Vagina (tissue), 2 donors: ENCODE data around the gene ZNF888. TPM values are rescaled to one million over a fixed set of nuclear protein-coding genes. Genes with fewer than 3 reads are reported as not detected.

Source experiments
- DNase-seq, 2 donors: peaks; one replicate each; pipeline ENCODE4 v3.0.0-alpha.2; 2017; ENCODE audit errors: extremely low spot score in 2 of 2
- H3K27ac ChIP-seq: fragments of 200-600 bp; sonication (generic); one replicate; pipeline ENCODE4 v1.5.1; 2019
- H3K27me3 ChIP-seq: fragments of 200-600 bp; sonication (generic); one replicate; pipeline ENCODE4 v1.5.1; 2019
- H3K36me3 ChIP-seq, 2 donors: fragments of 200-600 bp; sonication (generic); one replicate each; pipeline ENCODE4 v1.5.1; 2017 to 2019
- H3K4me1 ChIP-seq: fragments of 200-600 bp; sonication (generic); one replicate; pipeline ENCODE4 v1.5.1; 2019
- H3K4me3 ChIP-seq, 2 donors: fragments of 200-600 bp; sonication (generic); 1 replicate in 1 of 2; 2 replicates in 1 of 2; pipeline ENCODE4 v1.5.1; 2016 to 2019
- H3K9me3 ChIP-seq: fragments of 200-600 bp; sonication (generic); one replicate; pipeline ENCODE4 v1.5.1; 2019
- POLR2A ChIP-seq, 2 donors: fragments of 450-650 bp; IDR thresholded peaks; one replicate each; pipeline ENCODE4 v1.6.1; 2017; ENCODE audit warnings: antibody characterized with exemption in 2 of 2, mild to moderate bottlenecking in 2 of 2, moderate library complexity in 2 of 2
- POLR2AphosphoS5 ChIP-seq, 2 donors: sonication (generic); formaldehyde crosslinking; IDR thresholded peaks; one replicate each; pipeline ENCODE4 v1.9.0; 2017; ENCODE audit warnings: antibody characterized with exemption in 2 of 2, mild to moderate bottlenecking in 2 of 2, low read depth in 1 of 2; ENCODE audit not compliant: insufficient read depth in 1 of 2
- intact Hi-C: fragments of 100-400 bp; cut with DNase I; formaldehyde crosslinking; loops from one replicate; pipeline ENCODE4 v1.15.1; 2023
- total RNA-seq: library from RNA; depleted of rRNA; stranded (reverse); fragments of >200 nt; gene quantifications from one replicate; pipeline ENCODE4 v1.2.3, GENCODE V29; 2016
- TF ChIP-seq, protein P1 (sequence below), 3 experiments: fragments of 450-650 bp in 2 of 3; fragments of 200-600 bp in 1 of 3; sonication (generic) in 1 of 3; IDR thresholded peaks; one replicate each; pipeline ENCODE4 v1.5.1; 2017 to 2019; ENCODE audit warnings: antibody characterized with exemption in 3 of 3, mild to moderate bottlenecking in 2 of 3, moderate library complexity in 2 of 3

The ZNF888 gene
- 3.7 TPM for total RNA-seq

DNA sequence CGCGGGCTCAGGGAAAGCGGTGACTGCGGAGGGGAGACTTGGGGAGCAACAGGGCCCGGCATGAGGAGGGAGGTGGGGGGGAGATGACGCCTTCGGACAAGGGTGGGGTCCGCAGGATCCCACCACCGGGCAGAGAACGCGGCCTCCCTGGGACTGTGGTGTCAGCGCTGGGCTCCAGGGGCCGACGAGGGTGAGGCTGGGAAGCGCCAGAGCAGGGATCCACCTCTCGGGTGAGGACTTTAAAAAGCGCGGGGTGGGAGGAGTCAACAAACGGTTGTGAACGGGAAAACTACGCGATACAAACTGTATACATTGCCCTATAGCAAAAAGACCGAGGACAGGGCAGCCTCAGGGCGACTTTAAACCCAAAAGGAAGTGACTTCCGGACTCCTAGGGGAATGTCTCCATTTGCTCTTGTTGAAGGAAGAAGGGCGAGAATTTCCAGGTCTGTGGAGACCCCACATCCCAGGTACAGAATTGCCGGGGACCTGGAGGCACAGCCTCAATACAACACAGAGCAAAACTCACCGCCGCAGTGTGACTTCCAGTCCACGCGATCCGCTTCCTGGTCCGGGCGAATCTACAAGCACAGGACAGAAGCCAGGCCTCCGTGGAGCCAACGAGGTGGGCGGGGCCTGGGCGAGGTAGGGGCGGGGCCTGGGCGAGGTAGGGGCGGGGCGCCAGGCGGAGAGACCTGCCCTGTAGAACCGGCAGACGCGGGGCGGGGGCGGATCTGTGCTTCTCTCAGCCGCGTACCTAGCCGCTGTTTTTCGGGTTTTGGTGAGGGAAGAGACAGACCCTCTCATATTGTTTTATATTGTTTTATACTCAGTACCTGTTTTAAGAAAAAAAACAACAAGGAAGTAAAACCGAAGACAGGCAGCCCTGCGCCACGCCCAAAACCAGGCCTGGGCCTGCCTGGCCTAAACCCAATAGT lies at the start of gene ZNF888:
Gene ZNF888 (minus strand): TSS at position 588 of the 937 bp plus-strand sequence. CDS start 5,555 bp downstream, outside the sequence.
- intact Hi-C loops: no loop called here
- Histone ChIP-seq H3K36me3 (no peaks in the 10 kb centered on the region), H3K27ac (peak within 1 kb of the TSS; percentile 85), H3K9me3 (no peaks in the 10 kb centered on the region), H3K4me3 (peak within 1 kb of the TSS; percentile 47 to 86), H3K4me1 (peaks cover 22% of the 10 kb centered on the region), H3K27me3 (no peaks in the 10 kb centered on the region)
- TF ChIP-seq POLR2A (IDR thresholded peaks at IDR 0.05): no peak
- TF ChIP-seq POLR2AphosphoS5 (IDR thresholded peaks at IDR 0.05; ENCODE audit: insufficient read depth in 1 of 2, low read depth in 1 of 2): peak; percentile 21 to 79
- DNase-seq: peak in 1 of 2 donors; percentile 91

DNA sequence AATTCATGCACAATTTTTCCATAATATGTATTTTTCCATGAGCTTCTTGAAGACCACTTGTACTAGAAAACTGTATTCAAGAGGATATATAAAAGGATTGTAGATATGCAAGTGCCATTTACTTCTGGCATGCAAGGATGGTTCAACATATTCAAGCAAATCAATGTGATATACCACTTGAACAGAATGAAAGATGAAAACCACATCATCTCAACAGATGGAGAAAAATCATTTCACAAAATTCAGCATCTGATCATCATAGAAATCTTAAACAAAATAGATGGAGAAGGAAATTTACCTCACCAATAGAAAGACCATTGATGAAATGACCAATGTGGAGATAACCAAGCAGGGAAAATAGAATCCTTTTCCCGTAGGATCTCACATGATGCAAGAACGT lies 44.5 kb upstream of the ZNF888 start:
- no peak for DNase-seq
- TF ChIP-seq, protein P1, sequence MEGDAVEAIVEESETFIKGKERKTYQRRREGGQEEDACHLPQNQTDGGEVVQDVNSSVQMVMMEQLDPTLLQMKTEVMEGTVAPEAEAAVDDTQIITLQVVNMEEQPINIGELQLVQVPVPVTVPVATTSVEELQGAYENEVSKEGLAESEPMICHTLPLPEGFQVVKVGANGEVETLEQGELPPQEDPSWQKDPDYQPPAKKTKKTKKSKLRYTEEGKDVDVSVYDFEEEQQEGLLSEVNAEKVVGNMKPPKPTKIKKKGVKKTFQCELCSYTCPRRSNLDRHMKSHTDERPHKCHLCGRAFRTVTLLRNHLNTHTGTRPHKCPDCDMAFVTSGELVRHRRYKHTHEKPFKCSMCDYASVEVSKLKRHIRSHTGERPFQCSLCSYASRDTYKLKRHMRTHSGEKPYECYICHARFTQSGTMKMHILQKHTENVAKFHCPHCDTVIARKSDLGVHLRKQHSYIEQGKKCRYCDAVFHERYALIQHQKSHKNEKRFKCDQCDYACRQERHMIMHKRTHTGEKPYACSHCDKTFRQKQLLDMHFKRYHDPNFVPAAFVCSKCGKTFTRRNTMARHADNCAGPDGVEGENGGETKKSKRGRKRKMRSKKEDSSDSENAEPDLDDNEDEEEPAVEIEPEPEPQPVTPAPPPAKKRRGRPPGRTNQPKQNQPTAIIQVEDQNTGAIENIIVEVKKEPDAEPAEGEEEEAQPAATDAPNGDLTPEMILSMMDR (IDR thresholded peaks at IDR 0.05): no peak
- TF ChIP-seq POLR2A (IDR thresholded peaks at IDR 0.05): no peak
- no peak for TF ChIP-seq POLR2AphosphoS5 (IDR thresholded peaks at IDR 0.05; ENCODE audit: insufficient read depth in 1 of 2, low read depth in 1 of 2)
- Histone ChIP-seq H3K4me3 (no peak overlapping the region), H3K27me3 (no peaks in the 10 kb centered on the region), H3K4me1 (peaks cover 9% of the 10 kb centered on the region), H3K9me3 (no peaks in the 10 kb centered on the region), H3K36me3 (peaks cover 0 to 9% of the 10 kb centered on the region in 2 donors), H3K27ac (no peak overlapping the region)
- intact Hi-C loops: no loop called here

DNA sequence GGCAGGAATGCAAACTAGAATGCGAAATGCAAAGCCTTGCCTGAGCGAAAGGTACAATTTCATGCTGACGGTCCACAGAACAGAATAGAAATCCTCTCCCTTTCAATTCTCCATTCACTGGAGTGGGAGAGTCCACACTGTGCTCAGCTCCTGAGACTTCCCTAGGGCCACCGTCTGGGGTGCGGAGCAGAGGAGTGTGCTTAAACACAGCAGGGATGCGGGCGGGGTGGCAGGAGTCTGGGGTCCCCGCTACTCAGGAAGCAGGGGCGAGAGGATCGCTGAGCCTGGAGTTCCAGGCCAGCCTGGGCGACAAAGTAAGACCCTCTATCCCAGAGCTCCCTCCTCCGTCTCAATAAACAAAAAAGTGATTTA lies 40.0 kb upstream of the ZNF888 start:
- H3K4me3 ChIP-seq: peak overlapping the region; percentile 60 to 65
- H3K36me3 ChIP-seq: peaks cover 0 to 8% of the 10 kb centered on the region in 2 donors
- no peaks in the 10 kb centered on the region for H3K9me3 ChIP-seq
- intact Hi-C loops: no loop called here
- no peaks in the 10 kb centered on the region for H3K27me3 ChIP-seq
- peak overlapping the region; percentile 83 for H3K27ac ChIP-seq
- H3K4me1 ChIP-seq: peaks cover 31% of the 10 kb centered on the region
- peak in 1 of 2 donors; percentile 83 for DNase-seq
- TF ChIP-seq, protein P1 (IDR thresholded peaks at IDR 0.05): no peak
- TF ChIP-seq POLR2AphosphoS5 (IDR thresholded peaks at IDR 0.05; ENCODE audit: insufficient read depth in 1 of 2, low read depth in 1 of 2) (no peak), POLR2A (IDR thresholded peaks at IDR 0.05) (no peak)

DNA sequence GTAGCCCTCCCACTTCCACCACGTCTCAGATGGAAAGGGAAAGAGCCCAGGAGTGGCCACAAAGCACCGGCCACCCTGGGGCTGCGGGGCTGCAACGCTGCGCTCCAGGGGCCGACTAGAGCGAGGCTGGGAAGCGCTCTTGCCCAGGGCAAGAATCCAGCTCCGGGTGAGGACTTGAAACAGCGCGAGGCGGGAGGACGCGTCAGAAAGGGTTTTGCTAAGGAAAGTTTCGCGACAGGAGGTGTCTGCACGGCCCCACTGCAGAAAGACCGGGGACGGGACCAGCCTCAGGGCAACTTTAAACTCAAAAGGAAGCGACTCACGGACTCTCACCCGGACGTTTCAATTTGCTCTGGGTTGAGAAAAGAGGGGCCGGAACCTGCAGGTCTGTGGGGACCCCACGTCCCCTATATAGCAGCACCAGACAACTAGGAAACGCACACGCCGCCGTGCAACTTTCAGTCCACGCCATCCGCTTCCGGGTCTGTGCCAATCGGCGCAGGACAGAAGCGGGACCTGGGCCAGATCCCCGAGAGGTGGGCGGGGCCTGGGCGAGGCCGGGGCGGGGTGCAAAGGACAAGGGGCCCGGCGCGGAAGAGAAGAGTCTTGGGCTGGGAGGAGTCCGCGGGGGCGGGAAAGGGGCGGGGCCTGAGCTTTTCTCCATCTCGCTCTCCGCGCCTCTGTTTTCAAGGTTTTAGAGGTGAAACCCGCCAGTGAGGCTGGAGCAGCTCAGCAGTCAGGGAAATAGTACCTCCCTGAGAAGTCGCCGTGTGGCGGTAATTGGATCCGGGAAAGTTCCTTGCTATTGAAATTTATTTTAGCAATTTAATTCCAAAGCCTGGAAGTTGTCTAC lies 39.4 kb upstream of the ZNF888 start, which contains the start of gene ZNF816:
Gene ZNF816 (minus strand): TSS at position 488 of the 853 bp plus-strand sequence. CDS start 6,792 bp downstream, outside the sequence.
- intact Hi-C loops: no loop called here
- DNase-seq: peak in 1 of 2 donors; percentile 96
- Histone ChIP-seq H3K27me3 (no peaks in the 10 kb centered on the region), H3K9me3 (no peaks in the 10 kb centered on the region), H3K27ac (peak within 1 kb of the TSS; percentile 83), H3K4me1 (peaks cover 35% of the 10 kb centered on the region), H3K4me3 (peak within 1 kb of the TSS; percentile 60 to 65), H3K36me3 (peaks cover 0 to 14% of the 10 kb centered on the region in 2 donors)
- TF ChIP-seq, protein P1 (IDR thresholded peaks at IDR 0.05): no peak
- TF ChIP-seq POLR2AphosphoS5 (IDR thresholded peaks at IDR 0.05; ENCODE audit: insufficient read depth in 1 of 2, low read depth in 1 of 2) (peak; percentile 86 to 90), POLR2A (IDR thresholded peaks at IDR 0.05) (peak in 1 of 2 donors; percentile 48)

DNA sequence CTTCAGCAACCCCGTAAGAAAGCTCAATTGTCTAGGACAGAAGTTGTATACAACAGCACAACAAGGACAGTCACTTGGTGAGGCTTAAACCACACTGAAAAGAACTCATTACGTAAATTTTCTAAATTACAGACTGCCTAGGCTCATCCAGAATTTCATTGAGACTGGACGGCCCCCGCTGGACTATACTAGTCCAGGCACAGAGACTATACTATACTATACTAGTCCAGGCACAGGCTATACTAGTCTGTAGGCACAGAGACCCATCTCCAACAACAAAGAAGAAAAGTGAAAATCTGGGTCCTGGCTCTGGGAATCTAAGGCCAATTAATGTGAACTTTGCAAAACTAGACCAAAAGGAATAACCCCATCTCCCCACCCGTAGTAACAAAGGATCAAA lies 38.8 kb upstream of the ZNF888 start:
- DNase-seq: no peak
- no peaks in the 10 kb centered on the region for H3K9me3 ChIP-seq
- H3K36me3 ChIP-seq: peaks cover 0 to 19% of the 10 kb centered on the region in 2 donors
- peak overlapping the region; percentile 60 to 65 for H3K4me3 ChIP-seq
- intact Hi-C loops: no loop called here
- peaks cover 35% of the 10 kb centered on the region for H3K4me1 ChIP-seq
- no peaks in the 10 kb centered on the region for H3K27me3 ChIP-seq
- peak overlapping the region; percentile 83 for H3K27ac ChIP-seq
- TF ChIP-seq POLR2A (IDR thresholded peaks at IDR 0.05) (no peak), POLR2AphosphoS5 (IDR thresholded peaks at IDR 0.05; ENCODE audit: insufficient read depth in 1 of 2, low read depth in 1 of 2) (no peak)
- TF ChIP-seq, protein P1 (IDR thresholded peaks at IDR 0.05): no peak
